BJ (cell line): Measurements from ENCODE around the gene GALNS. TPM values are rescaled to one million over a fixed set of nuclear protein-coding genes. Genes with fewer than 3 reads are reported as not detected.

Experiments used
- CTCF ChIA-PET: fragments of 350-600 bp; formaldehyde crosslinking; extraction: SDS; loops from one replicate; lab custom pipeline; 2021; ENCODE audit warnings: antibody characterized with exemption, inconsistent platforms; lab: Yijun Ruan, JAX
- POLR2A ChIA-PET: fragments of 300-600 bp; sonication (Branson Sonifier 250); formaldehyde crosslinking; extraction: SDS; loops from one replicate; lab custom pipeline; 2021; ENCODE audit warnings: antibody characterized with exemption; lab: Charles Lee
- DNase-seq: peaks from one replicate; pipeline ENCODE4 v3.0.0-alpha.2; 2011; ENCODE audit warnings: low read depth
- H3K27me3 ChIP-seq: 2 replicates; pipeline ENCODE4 v1.6.0; 2011; ENCODE audit warnings: low read length; ENCODE audit not compliant: control insufficient read depth, insufficient read depth
- H3K36me3 ChIP-seq: 2 replicates; pipeline ENCODE4 v1.5.1; 2011; ENCODE audit warnings: low read length; ENCODE audit not compliant: control insufficient read depth, insufficient read depth
- H3K4me3 ChIP-seq: 2 replicates; pipeline ENCODE4 v1.5.1; 2011; ENCODE audit warnings: low read depth, mild to moderate bottlenecking, control low read depth, low read length
- polyA plus RNA-seq: library from polyadenylated mRNA; depleted of rRNA; stranded (reverse); fragments of >200 nt; gene quantifications from 2 replicates; pipeline ENCODE4 v1.2.3, GENCODE V29; 2011
- TF ChIP-seq, protein P1 (sequence below): IDR thresholded peaks from 2 replicates; pipeline ENCODE4 v1.5.1; 2011; ENCODE audit warnings: low read depth, mild to moderate bottlenecking, control low read depth, inconsistent platforms, low read length, moderate library complexity; ENCODE audit not compliant: insufficient read depth

GALNS gene
- polyA plus RNA-seq, 1 experiment, result 9.7 TPM

DNA sequence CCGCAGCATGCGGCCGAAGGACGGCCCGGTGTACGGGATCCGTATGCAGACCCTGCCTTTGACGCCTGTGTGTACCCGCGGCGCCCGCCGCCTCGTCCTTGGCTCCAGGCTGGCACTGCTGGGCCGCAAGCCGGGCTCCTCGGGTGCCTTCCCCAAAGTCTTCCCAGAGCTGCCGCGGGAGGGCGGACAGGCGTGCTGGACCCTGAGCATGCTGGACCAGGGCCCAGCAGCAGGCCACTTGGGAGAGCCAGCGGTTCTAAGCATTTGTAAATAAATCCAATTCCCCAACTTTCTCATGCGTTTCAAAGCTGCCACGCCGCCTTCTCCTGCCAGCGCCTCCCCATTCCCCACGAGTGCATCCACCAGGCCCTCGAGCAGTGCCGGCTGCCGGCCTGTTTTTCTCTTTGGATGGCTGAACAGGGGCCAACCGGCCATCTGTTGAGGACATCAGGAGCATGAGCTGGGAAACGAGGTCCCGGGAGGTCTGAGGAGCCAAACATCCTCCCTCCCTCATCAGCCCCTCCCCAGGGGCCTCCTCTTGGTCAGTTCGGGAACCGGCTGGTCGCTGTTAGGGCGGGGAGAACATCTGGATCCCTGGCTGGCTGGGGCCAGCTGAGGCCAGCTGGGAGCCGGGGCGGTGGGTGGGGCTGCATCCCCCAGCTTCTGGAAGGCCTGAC is 30.2 kb upstream of the GALNS start:
- Histone ChIP-seq H3K27me3 (no peaks in the 10 kb centered on the region), H3K4me3 (no peak overlapping the region), H3K36me3 (no peaks in the 10 kb centered on the region)
- DNase-seq, result no peak
- TF ChIP-seq, protein P1, sequence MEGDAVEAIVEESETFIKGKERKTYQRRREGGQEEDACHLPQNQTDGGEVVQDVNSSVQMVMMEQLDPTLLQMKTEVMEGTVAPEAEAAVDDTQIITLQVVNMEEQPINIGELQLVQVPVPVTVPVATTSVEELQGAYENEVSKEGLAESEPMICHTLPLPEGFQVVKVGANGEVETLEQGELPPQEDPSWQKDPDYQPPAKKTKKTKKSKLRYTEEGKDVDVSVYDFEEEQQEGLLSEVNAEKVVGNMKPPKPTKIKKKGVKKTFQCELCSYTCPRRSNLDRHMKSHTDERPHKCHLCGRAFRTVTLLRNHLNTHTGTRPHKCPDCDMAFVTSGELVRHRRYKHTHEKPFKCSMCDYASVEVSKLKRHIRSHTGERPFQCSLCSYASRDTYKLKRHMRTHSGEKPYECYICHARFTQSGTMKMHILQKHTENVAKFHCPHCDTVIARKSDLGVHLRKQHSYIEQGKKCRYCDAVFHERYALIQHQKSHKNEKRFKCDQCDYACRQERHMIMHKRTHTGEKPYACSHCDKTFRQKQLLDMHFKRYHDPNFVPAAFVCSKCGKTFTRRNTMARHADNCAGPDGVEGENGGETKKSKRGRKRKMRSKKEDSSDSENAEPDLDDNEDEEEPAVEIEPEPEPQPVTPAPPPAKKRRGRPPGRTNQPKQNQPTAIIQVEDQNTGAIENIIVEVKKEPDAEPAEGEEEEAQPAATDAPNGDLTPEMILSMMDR, result 0 out of 2 replicates have a peak, but pooled peaks have one; percentile 14
- POLR2A ChIA-PET, result no interaction called here
- CTCF ChIA-PET, result interaction anchor here (0.6 to 1.8 kb wide), 2 partner anchors 14 to 30 kb away, joined by 3 to 8 read pairs; partner anchors contain the start of genes GALNS and TRAPPC2L

DNA sequence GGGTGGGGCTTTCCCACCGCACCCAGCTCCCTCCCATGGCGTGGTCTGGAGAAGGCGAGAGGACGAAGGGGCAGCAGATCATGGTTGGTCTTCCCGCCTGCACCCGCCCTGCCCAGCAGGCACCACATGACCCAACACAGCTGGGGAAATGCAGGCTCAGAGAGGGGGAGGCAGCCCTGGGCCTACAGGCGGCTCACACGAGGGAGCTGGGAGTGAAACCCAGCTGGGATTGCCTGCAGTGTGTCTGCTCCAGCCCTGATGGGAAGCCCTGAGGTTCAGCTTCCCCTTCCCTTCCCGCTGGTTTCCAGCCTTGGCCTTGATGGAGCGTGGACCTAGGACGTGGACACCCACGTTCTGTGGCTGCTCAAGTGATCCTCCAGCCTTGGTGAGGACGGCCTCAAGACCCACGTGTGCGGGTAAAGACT is 29.7 kb upstream of the GALNS start:
- ChIA-PET POLR2A (no interaction called here), CTCF (interaction anchor here (1.8 kb wide), 1 partner anchor 29 kb away, joined by 8 read pairs; the partner anchor contains the start of genes GALNS and TRAPPC2L)
- TF ChIP-seq, protein P1, result no peak
- Histone ChIP-seq H3K4me3 (no peak overlapping the region), H3K27me3 (no peaks in the 10 kb centered on the region), H3K36me3 (no peaks in the 10 kb centered on the region)
- no peak for DNase-seq

DNA sequence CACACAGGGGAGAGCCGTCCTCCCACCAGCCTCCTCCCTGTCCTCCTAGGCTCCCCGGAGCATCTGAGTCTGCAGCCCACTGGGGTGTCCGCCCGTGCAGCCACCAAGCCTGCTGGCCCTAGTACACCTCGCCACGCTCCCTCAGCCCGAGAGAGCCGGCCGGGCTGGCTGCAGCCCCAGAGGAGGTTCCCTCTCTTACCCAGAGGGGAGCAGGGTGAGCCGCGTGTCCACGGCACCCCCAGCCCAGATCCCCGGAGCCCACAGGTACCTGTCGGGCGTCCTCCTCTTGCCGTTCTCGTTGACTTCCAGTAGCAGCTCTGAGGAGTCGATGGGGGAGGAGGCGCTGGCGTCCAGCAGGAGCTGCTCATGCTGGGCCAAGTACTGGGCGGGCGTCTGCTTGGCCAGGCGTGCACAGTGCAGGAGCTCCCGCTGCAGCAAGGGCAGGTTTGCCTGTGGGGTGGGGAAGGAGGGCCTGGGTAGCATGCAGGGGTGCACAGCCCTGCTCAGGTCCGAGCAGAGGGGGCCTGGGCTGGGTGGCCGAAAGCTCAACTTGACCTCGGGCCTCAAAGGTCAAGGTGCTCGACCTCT is 29.0 kb upstream of the GALNS start:
- ChIA-PET CTCF (no interaction called here), POLR2A (no interaction called here)
- TF ChIP-seq, protein P1, result no peak
- DNase-seq, result no peak
- Histone ChIP-seq H3K36me3 (no peaks in the 10 kb centered on the region), H3K27me3 (no peaks in the 10 kb centered on the region), H3K4me3 (no peak overlapping the region)

DNA sequence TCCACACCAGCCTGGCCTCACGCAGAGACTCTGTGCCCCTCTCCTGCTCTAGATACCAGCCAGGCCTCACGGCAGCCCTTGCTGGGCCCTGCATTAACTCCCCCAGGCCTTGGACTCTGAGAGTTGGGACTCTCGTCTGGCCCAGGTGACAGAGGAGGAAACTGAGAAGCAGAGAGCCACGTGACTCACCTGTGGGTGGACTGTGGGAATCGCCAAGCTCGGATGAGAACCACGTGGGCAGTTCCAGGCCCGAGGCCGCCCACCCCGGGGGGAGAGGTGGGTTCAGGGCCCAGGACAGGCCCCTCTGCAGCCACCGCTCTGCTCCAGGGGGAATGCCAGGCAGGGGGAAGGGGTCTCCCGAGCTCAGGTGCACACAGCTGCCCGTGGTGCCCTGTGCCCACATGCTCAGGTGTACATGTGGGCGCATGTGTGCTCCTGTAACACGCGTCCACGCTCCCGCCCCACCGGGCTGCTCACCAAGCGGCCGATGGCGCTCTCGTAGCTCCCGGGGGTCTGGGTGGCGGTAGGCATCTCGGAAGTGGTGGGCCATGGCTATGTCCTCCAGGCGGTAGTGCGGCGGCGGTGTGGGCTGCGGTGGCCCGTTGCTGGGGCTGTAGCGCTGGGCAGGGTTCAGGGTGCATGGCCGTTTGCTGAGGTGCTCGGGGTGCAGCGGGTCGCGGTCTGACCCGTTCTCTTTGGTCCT is 28.0 kb upstream of the GALNS start:
- DNase-seq, result no peak
- no peaks in the 10 kb centered on the region for H3K36me3 ChIP-seq
- ChIA-PET CTCF (no interaction called here), POLR2A (no interaction called here)
- H3K4me3 ChIP-seq, result no peak overlapping the region
- TF ChIP-seq, protein P1, result no peak
- no peaks in the 10 kb centered on the region for H3K27me3 ChIP-seq

DNA sequence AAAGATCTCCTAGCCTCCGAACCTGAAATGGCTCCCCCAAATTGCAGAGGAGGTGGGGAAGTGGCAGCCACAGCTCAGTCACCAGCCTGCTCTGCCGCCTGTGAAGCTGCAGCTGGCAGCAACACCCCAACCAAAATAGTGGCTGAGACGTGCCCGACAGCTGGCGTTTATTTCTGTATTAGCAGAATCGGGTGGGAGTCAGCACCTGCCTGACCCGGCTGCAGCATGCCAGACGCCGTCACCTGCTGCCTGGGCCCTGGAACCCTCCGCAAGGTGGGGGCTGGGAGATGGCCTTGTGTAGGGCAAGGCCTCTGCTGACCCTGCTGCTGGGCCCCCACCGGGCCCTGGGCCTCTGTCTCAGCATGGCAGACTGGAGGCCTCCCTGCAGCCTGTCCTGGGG is 27.2 kb upstream of the GALNS start:
- no peak for DNase-seq
- ChIA-PET POLR2A (no interaction called here), CTCF (no interaction called here)
- TF ChIP-seq, protein P1, result no peak
- no peaks in the 10 kb centered on the region for H3K27me3 ChIP-seq
- no peak overlapping the region for H3K4me3 ChIP-seq
- H3K36me3 ChIP-seq, result no peaks in the 10 kb centered on the region
